HG03060 (cell line): ENCODE results near the gene ADORA3.
"Not testable (repeated sequence)": the region's sequence is repeated elsewhere in the genome, so short reads cannot be mapped to it uniquely, and the experiment has no call there.

Source experiments
- ATAC-seq: cut with Tn5 transposase; IDR thresholded peaks from one replicate; pipeline ENCODE4 v1.9.1; 2021; ENCODE audit warnings: low read depth, moderate number of reproducible peaks; ENCODE audit not compliant: unreplicated experiment

Gene ADORA3

DNA sequence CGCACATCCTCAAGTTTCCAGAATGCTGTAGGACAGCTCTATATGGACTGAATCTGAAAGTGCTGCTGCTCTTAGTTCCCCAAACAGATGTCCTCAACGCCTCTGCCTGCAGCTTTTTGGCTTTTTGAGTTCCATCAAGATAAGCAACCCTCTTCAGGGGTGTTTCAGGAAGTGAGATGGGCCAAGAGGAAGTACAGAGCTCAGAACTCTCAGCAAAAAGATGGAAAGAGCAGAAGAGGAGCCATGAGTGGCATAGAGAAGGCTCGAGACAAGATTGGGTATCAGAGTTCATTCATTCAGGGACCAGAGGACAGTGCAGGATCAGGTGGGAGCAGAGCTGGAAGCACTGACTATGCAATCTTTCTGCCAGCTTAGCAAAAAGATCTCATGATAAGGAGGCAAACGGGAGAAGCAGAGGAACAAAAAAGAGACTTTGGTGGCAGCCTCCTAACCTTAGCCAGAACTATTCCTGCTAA lies at the start of gene ADORA3, which contains the start of gene TMIGD3:
Gene ADORA3 (minus strand): TSS at position 49 of the 476 bp plus-strand sequence. CDS start 279 bp downstream, outside the sequence.
Gene TMIGD3 (minus strand): TSS at position 49 of the 476 bp plus-strand sequence. CDS start 279 bp downstream, outside the sequence.
- no peak for ATAC-seq

DNA sequence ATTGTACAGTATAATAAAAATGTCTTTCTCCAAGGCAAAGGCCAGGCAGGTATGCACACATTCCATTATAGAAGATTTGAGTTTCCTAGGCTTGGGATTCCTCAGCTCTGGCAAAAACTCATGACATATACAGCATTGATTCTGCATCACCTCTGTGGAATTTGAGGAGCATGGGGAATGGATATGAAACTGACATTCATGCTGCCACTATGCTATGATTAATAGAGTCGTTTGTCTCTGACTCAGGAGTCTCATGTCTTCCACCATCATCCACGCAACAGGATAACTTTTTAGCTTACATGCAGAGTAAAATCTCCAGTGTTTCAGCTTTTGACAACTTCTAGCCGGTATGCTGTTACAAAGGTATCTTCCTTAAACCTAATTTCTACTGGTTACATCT lies 49.8 kb upstream of the ADORA3 start:
- no peak for ATAC-seq

DNA sequence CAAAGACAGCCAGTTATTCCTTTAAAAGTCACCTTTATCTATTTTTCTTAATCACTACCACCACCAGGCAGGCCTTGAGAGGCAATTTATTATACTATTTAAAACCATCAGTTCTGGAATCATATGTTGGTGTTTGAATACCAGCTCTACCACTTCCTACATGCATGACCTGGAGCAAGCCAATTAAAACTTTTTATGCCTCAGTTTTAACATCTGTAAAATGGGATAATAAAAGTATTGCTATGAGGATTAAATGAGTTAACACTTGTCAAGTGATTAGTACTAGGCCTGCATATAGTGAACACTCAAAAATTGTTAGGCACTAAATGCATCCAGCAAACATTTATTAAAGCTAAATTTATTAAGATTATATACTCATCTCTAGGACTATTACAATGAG lies 49.2 kb upstream of the ADORA3 start:
- no peak for ATAC-seq

DNA sequence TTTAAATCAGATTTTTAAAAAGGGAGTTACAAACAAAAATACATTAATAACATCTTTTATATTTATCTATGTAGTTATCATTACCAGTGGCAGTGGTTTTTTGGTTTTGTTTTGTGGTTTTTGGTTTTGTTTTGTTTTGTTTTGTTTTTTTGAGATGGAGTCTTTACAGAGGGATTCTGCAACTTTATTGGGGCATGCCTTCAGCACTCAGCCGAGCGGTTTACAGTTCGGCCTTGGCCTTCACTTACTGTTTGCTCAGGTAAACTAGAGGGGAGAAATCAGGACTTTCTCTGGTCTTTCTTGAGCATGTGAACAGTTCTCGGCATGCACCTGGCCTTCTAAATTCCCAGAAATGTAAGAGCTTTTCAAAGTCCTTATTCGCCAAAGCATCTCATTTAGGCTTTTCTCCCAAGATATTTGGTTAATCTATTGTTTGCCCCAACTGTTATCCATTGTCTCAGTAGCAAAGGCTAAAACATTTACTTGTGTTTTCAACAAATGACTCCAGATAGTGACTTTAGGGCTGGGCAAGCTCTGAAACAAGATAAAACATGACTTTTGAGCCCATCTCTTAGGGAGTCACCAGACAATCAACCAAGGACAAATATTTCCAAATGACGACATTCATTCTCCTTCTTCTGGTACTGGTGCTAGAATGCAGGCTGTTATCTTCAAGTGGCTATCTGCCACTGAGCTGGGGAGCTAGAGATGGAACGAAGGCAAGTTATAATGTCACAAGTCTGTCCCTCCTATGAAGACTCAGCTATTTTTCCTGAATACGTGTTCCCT lies 48.4 kb upstream of the ADORA3 start:
- ATAC-seq: no peak

DNA sequence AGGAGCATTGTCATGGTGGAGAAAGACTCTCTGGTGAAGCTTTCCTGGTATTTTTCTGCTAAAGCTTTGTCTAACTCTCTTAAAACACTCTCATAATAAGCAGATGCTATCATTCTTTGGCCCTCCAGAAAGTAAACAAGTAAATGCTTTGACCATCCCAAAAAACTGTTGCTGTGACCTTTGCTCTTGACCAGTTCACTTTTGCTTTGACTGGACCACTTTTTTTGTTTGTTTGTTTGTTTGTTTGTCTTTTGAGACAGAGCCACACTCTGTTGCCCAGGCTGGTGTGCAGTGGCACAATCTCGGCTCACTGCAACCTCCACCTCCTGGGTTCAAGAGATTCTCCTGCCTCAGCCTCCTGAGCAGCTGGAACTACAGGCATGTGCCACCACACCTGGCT lies 44.4 kb upstream of the ADORA3 start:
- not testable (repeated sequence) for ATAC-seq

DNA sequence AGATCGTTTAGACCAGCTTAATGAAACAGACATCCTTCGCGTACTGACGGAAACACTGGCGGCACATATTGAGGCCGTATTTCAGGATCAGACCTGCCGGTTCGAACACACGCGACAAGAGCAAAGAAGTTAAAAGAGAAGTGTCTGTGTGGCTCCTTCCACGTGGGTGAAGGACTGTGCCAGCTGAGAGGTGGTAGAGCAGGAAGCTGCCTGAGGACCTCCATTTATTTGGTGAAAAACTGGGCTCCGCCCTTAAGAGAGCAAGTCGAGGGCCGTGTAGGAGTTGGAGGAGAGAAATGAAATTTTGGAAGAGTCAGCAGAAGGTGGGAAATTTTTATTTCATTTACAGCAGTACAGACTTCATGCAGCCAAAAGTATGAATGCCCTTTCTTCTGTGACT lies 38.8 kb upstream of the ADORA3 start:
- ATAC-seq: no peak

DNA sequence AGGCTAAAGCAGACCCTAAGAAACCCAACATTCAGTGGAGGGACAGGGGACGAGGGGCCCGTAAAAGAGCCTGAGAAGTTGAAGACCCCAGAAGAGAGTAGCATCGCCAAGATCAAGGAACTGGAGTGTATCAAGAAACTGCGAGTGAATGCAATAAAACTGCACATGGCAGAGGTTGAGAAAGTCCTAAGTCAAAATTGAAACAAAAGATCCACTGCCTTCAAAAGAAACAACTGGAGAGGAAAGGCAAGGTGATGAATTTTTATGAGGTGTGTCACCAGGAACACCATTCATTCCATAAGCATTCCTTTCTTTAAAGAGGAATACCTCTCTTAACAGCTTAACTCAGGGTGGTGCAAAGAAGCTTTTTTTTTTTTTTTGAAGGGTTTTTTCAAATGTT lies 38.3 kb upstream of the ADORA3 start:
- no peak for ATAC-seq

DNA sequence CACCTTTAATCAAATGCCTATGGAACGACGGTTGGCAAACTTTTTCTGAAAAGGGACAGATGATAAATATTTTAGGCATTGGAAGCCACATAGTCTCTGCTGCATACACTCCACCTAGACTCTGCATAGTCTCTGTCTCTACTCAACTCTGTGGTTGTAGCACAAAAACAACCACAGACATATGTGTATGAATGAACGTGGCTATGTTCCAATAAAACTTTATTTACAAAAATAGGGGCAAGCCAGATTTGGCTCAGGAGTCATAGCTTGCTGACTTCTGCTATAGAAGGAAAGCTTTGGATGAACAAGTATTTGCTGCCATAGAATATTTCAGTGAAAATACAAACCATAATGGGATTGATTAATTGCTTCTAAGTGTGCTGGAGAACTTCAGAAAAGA lies 37.5 kb upstream of the ADORA3 start:
- ATAC-seq: no peak

DNA sequence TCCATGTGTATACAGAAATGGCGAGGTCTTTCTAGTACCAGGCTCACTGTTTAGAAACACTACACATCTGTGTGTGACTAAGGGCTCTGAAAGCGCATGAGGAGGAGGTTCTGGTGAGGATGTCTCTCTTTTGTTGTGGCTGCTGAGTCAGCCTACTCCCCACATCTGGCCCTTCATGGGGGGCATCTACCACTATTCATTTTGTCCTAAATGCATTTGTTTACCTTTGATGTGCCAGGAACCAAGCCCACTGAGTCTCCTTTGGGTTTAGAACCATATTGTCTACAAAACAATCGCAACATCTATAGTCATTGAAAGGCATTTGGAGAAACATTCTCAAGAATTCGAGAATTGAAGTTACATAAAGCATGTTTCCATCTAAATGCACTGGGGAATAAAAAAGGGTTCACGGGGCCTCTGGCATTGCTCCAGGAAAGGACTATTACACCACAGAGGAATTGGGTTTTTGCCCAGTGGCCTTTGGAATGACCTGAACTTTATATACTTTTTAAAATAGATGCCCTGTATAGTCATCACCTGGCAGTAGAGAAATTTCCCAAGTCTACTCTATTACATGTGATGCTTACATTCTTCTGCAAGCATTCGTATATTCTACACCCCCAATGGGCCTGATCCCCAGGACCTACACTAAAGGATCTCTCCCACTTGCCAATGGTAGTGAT lies 35.1 kb upstream of the ADORA3 start:
- no peak for ATAC-seq

DNA sequence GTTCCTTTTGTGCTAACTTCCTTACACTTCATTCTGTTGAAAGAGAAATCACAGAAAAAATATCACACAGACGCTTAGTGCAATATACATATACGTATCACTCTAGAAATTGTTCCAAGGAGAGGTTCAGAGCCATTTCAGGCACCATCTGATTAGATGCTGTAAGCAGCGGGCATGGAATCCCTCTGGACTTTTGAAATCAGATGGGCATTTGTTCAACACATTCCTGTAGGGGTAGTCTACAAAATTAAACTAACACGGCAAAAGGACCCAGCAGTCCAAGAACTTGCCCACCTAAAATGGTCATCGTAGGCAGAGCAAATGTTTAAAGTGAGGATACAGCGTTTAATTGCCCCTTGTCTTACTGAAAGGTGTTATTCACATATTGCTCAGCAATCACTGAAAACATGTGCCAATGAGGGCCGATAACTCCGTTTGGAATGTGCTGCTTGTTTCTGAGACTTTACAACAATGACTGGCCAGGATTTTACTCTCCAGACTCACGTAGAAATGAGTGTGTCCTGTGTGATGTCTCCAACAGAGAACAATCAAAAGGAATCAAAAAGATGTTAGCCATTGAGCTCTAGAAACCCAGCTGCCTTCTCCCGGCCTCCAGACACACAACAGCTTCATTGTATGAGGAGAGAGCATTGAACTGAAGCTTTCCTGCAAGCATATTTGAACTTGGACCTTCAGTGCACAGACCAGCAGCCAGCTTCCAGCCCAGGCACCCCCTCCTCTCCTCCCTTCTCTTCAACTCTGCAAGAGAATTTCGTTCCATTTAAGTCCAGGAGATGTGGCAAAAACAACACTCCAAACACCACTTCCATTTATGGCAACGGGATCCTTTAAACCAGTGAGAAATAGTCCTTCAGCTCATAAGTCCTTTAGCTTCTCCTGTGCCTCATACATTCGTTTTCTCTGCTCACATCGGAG lies 32.1 kb upstream of the ADORA3 start:
- ATAC-seq: no peak

DNA sequence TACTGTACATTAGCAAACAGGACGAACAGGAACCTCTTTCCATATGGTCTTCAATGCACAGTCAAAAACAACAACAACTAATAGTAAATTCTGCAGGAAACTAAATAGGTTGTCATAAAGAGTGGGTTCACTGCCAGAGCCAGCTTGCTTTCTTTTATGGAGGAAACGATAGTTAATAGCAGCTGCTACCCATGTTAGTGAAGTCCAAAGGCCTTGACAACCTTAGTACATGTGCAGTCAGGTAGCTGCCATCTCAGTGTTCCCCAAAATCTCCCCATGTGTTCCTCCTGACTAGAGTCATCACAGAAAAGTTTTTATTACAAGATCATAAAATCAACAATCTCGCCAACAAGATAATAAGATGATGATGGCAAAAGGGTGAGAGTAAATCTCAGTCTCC lies 16.6 kb upstream of the ADORA3 start:
- ATAC-seq: no peak

DNA sequence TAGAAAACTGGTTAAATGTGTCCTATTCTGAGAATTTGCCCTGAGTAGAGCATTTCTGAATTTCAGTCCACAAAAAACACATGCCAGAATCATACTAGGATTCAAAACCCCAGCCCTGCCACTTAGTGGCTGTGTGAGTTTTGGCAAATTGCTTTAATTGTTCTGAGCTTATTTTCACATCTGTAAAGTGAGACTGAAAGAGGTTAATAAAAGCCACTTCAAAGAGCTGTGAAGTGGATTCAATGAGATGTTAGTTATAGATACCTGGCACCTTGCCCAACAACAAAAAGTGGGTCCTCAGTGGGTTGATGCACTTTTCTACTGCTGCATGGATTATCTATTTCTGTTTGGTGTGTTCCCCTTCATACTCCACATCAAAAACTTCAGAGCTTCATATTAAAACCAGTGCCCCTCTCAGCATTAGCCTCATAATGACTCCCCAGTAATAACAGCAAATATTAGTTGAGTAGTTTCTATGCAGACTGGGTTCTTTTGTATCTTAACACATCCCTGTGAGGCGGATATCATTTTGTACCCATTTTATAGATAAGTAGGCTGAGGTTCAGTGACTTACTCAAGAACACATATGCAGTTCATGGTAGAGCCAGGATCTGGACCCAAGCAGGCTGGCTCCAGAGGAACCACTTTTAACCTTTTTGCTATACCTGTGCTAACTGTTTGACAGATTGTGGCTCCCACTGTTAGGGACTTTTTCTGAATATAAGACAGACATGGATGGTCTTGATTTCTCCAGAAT lies 14.2 kb upstream of the ADORA3 start:
- no peak for ATAC-seq

DNA sequence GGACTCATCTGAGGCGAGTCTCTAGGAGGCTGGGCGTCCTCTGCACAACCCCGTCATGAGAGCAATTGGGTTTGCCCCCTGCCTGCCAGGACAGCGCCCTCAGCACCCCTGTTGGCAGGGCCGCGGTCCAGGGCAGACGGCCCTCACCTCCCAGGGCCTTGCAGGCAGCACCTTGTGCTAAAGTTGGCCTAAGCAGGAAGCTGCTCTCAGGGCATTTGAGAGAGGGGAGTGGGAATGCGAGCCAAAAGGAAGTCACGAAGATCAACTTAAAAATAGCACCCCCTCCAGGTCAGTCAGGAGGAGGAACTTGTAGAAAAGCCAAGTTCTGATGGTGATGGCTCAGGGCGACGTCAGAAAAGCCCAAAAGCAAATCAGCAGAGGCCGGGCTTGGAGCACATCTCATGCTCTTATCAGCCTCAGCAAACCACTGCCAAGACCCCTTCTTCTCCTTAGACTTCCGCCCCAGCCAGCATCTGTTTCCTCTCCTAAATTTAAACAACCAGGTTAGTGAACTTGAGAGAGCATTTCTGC lies 12.6 kb upstream of the ADORA3 start:
- no peak for ATAC-seq

DNA sequence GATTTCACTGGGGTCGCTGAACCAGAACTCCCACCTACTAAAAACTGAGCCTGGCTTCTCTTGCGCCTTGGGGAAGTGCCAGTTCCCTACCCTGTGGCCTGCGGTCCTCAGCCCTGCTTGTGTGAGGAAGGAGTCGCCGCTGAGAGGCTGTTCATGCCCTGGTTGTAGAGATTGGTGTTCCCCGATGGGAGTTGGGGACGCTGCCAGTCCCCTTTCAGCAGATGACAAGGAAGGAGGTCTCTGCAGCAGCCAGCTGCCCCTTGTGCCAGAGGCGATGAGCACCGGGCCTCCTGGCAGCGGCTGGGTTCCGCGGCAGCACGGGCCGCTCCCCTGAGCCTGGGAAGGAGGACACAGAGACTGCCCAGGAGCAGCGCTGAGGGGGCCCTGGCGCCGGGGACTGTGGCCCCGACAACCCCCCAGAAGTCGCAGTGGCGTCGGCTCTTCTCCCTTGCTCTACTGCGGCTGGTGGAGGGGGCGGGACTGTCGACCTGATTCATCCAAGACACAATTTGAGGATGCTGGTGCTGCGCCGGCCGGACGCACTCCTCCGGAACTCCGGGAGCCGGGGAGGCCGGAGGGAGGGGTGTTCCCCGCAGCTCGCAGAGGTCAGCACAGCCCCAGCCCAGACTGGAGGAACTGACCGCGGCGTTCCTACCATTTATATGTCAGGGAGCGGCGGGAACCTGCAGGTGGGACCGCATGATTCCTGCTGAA lies 12.0 kb upstream of the ADORA3 start:
- ATAC-seq: no peak

DNA sequence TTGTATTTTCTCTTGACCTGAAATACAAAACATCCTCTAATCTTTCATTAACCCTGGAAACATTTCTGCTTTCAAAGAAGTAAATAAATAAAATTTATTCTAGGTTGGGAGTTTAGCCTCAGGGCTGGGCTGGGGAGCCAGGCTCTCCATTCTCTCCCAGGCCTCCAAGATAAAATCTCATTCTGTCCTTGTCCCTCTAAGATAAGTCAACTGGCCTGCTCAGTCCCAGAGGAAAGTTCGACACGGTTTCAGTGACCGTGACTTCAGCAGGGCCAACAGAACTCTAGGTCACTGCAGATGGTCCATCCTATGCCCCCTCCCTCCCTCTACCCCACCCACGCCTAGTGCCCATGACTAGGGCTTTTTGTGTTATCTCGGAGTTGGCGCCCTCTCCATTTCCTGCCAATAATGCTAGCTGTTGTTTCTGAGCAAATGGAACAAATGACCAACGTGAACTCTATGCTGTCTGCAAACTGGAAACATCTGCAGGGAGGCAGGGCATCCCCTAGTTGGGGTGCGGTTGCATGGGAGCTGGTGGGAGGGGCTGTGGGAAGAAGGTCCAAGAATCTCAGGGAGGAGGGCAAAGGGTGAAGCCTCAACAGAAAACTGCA lies 10.1 kb upstream of the ADORA3 start:
- no peak for ATAC-seq

DNA sequence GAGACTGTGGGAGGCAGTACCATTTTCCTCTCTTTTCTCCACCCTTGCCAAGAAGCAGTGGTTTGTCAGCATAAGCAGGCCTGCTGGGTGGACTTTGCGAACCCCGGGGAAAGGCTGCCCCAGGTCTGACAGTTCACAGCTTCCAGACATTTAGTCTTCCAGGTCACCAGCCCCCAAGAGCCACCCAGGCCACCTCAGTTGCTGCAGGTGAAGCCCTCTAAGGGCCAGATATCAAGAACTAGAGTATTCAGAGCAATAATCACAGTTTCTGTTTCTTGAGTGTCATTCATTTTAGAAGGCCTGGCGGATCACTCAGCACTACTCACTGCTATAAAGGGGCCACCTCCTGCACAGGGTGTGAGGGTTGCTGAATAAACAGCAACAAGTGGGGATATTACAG lies 9.5 kb upstream of the ADORA3 start:
- no peak for ATAC-seq

DNA sequence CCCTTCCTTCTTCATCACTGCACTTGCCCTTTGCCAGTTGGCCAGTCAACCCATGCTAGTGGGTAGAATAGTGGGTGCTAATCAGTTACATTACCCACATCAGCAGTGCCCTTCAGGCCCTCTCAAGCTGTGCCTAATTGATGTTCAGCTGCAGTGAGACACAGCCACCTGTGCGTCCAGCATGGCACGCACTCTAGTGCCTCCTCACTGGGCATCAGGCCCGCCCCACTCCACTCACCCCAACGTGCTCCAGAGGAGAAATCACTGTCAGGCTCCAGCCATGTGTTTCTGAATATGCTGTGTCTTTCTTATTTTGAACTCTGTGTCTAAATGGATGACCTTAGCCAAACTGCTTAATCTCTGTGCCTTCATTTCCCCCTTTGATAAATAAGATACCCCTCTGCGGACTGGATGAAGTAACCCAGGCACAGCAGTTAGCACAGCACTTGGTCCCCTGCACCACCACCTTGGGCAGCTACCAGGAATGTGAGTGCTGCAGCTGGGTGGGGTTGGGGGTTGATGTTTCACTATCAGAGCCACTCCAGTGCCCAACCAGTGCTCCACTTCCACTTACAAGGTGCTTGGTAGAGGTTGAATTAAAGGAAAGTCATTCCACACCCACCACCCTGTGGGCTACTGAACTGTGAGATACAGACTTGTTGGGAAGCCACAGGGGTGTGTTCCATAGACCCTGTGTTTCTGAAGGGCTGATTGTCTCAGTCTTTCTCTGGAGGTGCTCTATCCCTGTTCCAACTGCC lies 8.9 kb upstream of the ADORA3 start:
- ATAC-seq: no peak

DNA sequence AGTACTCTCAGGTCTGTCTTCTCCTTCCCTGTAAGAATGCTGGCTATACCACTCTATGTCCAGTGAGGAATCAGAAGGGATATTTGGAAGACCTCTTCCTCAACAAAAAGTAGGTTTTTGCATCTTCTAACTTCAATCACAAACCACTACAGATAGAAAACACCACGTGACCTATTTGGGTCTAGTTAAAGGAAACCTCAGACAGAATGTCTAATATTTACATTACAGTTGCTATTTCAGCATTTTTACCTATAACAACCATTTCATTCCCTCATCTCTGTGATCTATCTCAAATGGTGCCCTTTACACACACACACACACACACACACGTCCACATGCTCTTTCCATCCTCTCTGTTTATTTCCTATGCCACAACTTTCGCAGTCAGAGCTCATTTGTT lies 7.9 kb upstream of the ADORA3 start:
- ATAC-seq: no peak
